ENCODE data around the gene PDIA5. TPM values are rescaled to one million over a fixed set of nuclear protein-coding genes. Genes with fewer than 3 reads are reported as not detected.

PDIA5 gene
- total RNA-seq, 1 experiment from 2014 or later: 31.7 TPM

DNA sequence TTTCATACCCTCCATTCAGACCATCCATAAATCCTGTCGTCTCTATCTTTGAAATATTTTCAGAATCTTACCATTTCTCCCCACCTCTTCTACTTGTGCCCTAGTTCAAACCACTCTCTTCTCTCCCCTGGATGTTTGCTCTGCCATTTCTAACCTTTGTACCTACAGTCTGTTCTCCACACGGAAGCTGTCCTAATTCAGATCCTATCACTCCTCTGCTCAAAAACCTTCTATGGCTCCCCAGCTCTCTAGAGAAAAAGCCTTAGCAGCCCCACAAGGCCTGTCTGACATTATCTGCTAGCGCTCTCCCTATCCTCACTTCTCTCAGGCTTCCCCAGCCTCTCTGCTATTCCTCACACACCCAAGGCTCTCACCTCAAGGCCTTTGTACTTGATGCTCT lies 34.8 kb upstream of the PDIA5 start:
- no peak overlapping the region for H3K4me3 ChIP-seq (ENCODE audit: insufficient read depth, low read depth, low read length)
- no peaks in the 10 kb centered on the region for H3K36me3 ChIP-seq (replicated peaks; ENCODE audit: control insufficient read depth, insufficient read depth, low read length)
- peaks cover 20% of the 10 kb centered on the region for H3K27me3 ChIP-seq (ENCODE audit: control insufficient read depth, insufficient read depth, low read length)
- DNase-seq: no peak

DNA sequence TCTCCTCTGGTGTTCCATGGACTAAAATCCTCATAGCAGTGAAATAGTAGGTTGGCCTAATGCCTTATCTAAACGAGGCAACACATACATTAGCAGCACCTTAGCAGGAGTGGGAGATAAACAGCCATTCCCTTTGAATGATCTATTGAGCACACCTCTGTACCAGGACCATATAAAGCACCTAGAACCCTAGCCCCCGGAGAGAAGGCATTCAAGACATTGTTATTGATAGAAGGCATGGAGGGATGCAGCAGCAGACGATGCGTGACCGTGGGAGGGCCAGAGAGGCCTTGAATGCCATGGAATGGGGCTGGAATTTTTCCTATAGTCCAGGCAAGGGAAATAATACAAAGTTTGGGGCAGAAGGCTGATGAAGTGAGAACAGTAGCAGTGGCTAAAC lies 32.7 kb upstream of the PDIA5 start:
- Histone ChIP-seq H3K4me3 (ENCODE audit: insufficient read depth, low read depth, low read length) (no peak overlapping the region), H3K36me3 (replicated peaks; ENCODE audit: control insufficient read depth, insufficient read depth, low read length) (no peaks in the 10 kb centered on the region), H3K27me3 (ENCODE audit: control insufficient read depth, insufficient read depth, low read length) (peaks cover 9% of the 10 kb centered on the region)
- no peak for DNase-seq

DNA sequence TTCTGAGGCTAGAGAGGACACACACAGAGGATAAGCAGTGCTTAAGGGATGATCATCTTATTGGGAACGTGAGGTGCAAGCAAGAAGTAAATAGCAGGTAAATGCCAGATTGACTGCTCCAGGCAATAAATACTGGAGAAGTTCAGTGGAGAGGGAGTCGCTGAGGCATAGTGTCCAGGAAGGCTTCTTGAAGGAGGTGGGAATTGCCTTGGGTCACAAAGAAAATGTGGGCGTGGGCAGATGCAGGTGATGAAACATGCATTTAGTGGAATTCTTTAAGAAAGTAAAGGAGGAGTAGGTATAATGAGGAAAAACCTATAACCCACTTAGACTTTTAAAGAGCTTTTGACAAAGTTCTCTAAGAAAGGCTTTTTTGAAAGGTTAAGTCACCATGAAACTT lies 31.8 kb upstream of the PDIA5 start:
- H3K36me3 ChIP-seq (replicated peaks; ENCODE audit: control insufficient read depth, insufficient read depth, low read length): no peaks in the 10 kb centered on the region
- H3K27me3 ChIP-seq (ENCODE audit: control insufficient read depth, insufficient read depth, low read length): peaks cover 2% of the 10 kb centered on the region
- H3K4me3 ChIP-seq (ENCODE audit: insufficient read depth, low read depth, low read length): no peak overlapping the region
- no peak for DNase-seq

DNA sequence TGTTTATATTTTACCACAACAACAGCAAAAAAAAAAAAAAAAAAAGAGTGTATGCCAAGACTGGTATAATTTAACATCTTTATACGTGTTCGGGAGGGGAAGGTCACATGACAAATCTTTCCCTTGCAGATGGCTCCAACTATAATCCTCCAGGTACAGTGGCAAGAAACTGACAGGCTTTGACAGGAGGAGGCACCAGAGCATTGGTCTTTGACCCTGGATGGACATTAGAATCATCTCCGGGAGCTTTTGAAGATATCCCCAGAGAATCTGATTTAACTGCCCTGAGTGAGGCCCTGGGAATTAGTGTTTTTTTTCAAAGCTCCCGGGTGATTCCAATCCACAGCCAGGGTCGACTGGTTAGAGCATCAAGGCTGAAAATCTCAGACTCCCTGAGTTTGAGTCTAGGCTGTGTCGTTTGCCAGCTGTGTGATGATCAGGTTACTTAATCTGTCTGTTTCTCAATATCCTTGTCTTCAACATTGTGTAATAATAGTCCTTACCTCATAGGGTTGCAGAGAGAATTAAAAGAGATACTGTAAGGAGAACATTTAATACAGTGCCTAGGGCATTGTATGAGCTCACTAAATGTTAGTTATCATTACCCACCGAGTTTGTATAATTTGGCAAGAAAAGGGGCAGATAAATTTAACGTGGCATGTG lies 30.3 kb upstream of the PDIA5 start:
- H3K27me3 ChIP-seq (ENCODE audit: control insufficient read depth, insufficient read depth, low read length): no peaks in the 10 kb centered on the region
- H3K4me3 ChIP-seq (ENCODE audit: insufficient read depth, low read depth, low read length): no peak overlapping the region
- no peak for DNase-seq
- no peaks in the 10 kb centered on the region for H3K36me3 ChIP-seq (replicated peaks; ENCODE audit: control insufficient read depth, insufficient read depth, low read length)

DNA sequence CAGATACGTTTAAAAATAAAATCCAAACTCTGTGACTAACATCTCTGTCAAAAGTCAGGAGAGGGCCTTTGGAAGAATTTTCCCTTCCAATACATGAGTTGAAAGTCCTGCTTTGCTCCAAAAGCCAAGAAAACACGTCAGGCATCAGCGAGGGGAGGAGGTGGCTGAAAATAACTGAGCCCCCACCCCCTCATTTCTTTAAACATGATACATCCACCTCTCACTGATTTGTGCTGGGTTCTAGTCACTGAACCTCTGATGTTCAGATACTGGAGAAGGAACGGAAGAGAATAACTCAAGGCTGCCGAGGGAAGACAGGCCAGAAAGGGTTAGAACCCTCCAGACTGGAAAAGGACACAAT lies 29.8 kb upstream of the PDIA5 start:
- no peak for DNase-seq
- Histone ChIP-seq H3K36me3 (replicated peaks; ENCODE audit: control insufficient read depth, insufficient read depth, low read length) (no peaks in the 10 kb centered on the region), H3K27me3 (ENCODE audit: control insufficient read depth, insufficient read depth, low read length) (no peaks in the 10 kb centered on the region), H3K4me3 (ENCODE audit: insufficient read depth, low read depth, low read length) (no peak overlapping the region)

DNA sequence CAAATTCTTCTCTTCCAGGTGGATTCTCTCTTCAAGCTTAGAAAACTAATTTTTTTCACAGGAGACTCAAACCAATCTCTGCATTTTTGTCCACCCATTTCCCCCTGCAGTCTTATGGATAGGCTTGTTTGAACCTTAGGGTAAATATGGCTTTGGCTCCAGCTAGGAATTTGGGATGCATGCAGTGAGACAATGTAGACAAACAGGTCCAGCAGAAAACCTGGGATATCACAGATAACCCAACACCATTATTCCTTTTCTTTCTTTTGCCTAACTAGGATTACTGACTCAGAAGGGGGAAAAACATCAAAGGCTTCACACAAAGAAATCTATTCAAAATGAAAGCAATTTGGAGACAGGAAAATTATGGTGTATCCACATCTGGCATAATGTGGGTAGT lies 28.1 kb upstream of the PDIA5 start:
- H3K4me3 ChIP-seq (ENCODE audit: insufficient read depth, low read depth, low read length): no peak overlapping the region
- H3K36me3 ChIP-seq (replicated peaks; ENCODE audit: control insufficient read depth, insufficient read depth, low read length): no peaks in the 10 kb centered on the region
- H3K27me3 ChIP-seq (ENCODE audit: control insufficient read depth, insufficient read depth, low read length): no peaks in the 10 kb centered on the region
- DNase-seq: no peak

DNA sequence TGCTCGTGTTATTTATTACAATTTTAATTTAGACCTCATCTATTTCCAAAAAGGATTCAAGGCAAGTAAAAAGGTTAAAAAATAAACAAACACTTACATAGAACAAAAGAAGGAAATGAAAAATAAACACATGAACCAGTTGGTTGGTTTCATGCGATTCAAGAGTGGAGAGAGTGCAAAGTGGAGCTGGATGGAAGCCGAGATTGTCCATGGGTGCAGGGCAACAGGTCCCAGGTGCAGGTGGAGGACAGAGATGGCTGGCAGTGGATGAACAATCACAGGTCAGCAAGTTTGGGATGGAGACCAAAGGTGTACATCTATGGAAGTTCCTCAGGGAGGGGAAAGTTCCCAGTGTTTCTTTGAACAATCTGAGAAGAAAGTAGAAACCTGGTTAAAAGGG lies 27.6 kb upstream of the PDIA5 start:
- no peak for DNase-seq
- H3K4me3 ChIP-seq (ENCODE audit: insufficient read depth, low read depth, low read length): no peak overlapping the region
- no peaks in the 10 kb centered on the region for H3K36me3 ChIP-seq (replicated peaks; ENCODE audit: control insufficient read depth, insufficient read depth, low read length)
- H3K27me3 ChIP-seq (ENCODE audit: control insufficient read depth, insufficient read depth, low read length): no peaks in the 10 kb centered on the region

DNA sequence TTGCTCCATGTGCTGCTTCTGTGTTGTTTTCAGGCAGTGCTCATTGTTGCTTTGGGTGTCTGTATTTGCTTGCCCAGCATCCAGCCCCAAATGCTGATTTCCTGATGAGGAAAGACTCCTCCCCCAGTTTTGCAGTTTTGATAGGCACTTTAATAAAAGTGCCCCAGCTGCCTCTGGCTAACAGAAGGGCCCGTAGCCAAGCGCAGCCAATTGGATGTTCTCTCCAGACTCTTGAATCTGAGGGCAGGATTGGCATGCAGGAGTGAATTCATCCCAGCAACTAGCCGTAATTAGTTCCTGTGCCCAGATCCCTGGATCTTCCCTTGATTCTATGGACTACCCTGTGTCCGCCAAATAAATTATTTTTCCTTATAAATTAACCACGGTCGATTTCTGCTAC lies 24.4 kb upstream of the PDIA5 start:
- Histone ChIP-seq H3K4me3 (ENCODE audit: insufficient read depth, low read depth, low read length) (no peak overlapping the region), H3K27me3 (ENCODE audit: control insufficient read depth, insufficient read depth, low read length) (no peaks in the 10 kb centered on the region), H3K36me3 (replicated peaks; ENCODE audit: control insufficient read depth, insufficient read depth, low read length) (no peaks in the 10 kb centered on the region)
- DNase-seq: no peak

DNA sequence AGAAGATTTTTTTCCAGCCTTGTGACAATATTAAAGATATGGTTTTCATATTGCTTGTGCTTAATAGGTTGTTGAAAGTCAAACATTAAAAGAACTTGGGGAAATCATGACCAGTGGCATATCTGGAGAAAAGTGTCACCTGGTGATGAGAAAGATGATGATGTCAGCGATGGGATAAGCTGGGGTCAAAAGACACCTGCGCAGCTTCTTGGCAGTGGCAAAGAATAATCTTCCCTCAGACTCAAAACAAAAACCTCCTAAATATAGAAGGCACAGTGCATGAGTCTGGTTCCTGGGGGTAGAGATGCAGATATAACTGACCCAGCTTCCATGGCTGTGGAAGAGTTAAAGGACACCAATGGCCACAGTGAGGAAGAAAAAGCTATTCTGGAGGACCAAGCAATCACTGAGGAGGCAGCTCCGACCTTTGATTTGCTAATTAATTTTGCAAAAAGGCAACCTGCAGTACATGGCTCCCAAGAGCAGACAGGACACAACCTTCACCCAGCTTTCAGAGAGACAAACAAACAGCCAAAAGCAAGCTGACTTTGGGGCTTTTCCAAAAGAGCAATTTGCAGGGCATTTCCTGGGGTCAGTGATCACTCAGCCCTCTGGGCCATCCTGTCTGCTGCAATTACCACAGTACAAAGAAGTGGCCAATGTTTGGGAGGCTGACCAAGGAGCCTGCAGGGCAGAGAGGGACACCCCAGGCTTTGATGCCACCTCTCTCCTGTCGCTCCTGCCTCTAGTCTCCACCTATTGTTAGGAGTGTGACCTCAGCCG lies 21.7 kb upstream of the PDIA5 start:
- Histone ChIP-seq H3K36me3 (replicated peaks; ENCODE audit: control insufficient read depth, insufficient read depth, low read length) (no peaks in the 10 kb centered on the region), H3K27me3 (ENCODE audit: control insufficient read depth, insufficient read depth, low read length) (no peaks in the 10 kb centered on the region), H3K4me3 (ENCODE audit: insufficient read depth, low read depth, low read length) (no peak overlapping the region)
- no peak for DNase-seq

DNA sequence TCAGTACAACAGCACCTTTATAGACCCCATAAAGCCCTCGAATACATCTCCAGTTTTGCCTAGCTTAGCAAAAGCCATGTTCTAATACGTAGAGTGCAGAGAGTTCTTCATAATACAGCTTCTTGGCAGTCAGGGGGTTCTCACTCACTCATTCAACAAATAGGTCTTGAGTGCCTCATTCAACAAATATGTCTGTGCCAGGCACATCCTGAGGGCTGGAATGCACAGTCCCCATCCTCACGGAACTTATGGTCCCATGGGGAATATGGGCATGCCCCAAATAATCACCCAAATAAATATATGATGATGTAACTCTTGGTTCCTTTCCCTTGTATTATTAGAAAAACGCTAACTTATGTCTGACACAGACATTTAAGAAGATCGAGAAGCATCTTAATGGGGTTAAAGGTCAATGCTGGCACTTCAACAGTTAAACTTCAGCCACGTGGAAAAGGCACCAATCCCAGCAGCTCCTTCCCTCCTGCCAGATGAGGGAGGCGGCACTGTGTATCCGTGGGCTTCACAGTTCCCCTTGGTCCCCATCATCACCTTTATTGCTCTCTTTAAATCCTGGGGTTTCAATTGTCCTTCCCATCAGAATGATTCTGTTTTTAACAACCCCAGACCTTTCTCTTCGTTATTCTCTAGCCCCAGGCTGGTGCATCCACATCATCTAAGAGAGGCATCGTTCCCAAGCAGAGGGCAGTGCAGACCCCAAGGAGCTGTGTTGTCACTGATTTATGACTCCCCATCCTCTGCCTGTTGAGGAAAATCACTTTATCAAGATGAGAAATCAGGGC lies 20.4 kb upstream of the PDIA5 start:
- no peaks in the 10 kb centered on the region for H3K36me3 ChIP-seq (replicated peaks; ENCODE audit: control insufficient read depth, insufficient read depth, low read length)
- DNase-seq: no peak
- no peaks in the 10 kb centered on the region for H3K27me3 ChIP-seq (ENCODE audit: control insufficient read depth, insufficient read depth, low read length)
- no peak overlapping the region for H3K4me3 ChIP-seq (ENCODE audit: insufficient read depth, low read depth, low read length)

DNA sequence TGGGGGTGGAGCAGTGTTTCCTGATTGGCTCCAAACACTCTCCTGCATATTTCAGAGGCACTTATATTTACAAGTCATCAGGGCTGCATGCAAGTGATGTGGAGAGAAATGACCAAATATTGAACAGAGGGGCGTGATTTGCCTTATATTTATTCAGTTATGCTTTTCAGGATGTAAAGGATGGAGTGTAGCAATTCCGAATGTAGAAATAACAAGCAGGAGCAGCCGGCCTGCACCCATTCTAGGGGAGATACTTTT lies 19.8 kb upstream of the PDIA5 start:
- no peaks in the 10 kb centered on the region for H3K27me3 ChIP-seq (ENCODE audit: control insufficient read depth, insufficient read depth, low read length)
- DNase-seq: no peak
- H3K4me3 ChIP-seq (ENCODE audit: insufficient read depth, low read depth, low read length): no peak overlapping the region
- H3K36me3 ChIP-seq (replicated peaks; ENCODE audit: control insufficient read depth, insufficient read depth, low read length): no peaks in the 10 kb centered on the region

DNA sequence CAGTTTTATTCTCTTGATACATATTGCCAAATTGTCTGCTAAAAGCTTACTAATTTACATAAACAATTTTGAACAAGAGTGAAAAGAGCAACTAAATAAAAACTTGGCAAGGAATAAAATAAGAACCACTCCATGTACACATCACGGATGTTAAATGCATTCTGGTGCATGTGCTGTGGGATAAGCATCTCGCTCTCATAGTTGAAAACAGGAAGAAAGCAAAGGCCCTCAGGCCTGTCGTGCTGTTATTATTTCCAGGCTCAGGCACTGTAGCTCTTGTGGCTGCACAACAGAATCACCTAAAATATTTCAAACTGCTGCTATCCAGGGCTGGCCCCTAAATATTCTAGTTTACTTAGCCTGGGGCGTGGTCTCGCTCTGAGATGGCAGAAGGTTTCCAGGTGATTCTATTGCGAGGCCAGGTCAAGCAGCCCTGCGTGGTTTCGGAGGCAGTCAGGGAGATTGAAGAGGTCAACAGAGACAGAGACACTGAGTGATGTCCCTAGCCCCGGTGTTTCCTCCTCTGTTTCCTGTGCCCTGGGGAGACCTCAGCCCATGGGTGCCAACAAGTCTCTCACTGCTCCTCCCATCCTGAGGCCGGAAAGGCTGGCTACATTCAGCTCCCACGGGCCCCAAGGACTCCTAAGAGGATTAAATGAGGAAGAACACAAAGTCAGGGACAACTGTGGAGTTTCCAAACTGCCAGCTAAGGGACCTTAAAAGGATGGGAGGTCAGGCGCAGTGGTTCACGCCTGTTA lies 18.2 kb upstream of the PDIA5 start:
- DNase-seq: no peak
- Histone ChIP-seq H3K27me3 (ENCODE audit: control insufficient read depth, insufficient read depth, low read length) (no peaks in the 10 kb centered on the region), H3K36me3 (replicated peaks; ENCODE audit: control insufficient read depth, insufficient read depth, low read length) (no peaks in the 10 kb centered on the region), H3K4me3 (ENCODE audit: insufficient read depth, low read depth, low read length) (no peak overlapping the region)

DNA sequence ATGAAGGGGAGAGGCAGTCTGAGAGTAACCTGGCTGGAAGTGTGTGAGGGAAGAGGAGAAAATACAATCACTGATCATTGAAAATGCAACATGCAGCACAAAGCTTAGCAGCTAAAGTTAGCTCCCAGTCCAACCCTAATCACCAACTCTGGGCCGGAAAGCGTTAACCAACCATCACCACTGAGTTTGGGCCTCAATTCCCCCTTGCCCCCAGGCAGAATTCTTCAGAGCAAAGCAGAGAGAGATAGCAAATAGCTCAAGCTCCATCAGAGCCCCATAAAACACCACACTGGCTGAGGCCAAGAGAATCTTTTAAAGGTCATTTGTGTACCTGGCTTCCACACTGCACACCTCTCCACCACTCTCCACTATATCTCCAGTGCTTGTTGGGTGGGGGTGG lies 16.2 kb upstream of the PDIA5 start:
- no peak for DNase-seq
- Histone ChIP-seq H3K4me3 (ENCODE audit: insufficient read depth, low read depth, low read length) (no peak overlapping the region), H3K36me3 (replicated peaks; ENCODE audit: control insufficient read depth, insufficient read depth, low read length) (no peaks in the 10 kb centered on the region), H3K27me3 (ENCODE audit: control insufficient read depth, insufficient read depth, low read length) (no peaks in the 10 kb centered on the region; the same call in 1 of the 2 replicates)

DNA sequence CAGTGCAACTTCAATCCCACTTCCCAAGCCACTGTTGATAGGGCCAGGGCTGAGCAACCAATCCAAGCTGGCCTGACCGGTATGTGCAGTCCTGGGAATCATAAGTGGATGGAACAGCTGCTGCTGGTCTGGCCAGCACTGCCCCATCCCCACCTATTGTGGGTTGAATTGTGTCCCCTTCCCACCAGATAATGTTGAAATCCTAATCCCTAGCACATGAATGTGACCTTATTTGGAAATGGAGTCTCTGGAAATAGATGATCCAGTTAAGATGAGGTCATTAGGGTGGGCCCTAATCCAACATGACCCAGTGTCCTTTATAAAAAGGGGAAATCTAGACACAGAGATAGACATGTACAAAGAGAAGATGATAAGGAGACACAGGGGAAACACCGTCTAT lies 13.7 kb upstream of the PDIA5 start:
- no peaks in the 10 kb centered on the region; the same call in 1 of the 2 replicates for H3K27me3 ChIP-seq (ENCODE audit: control insufficient read depth, insufficient read depth, low read length)
- H3K36me3 ChIP-seq (replicated peaks; ENCODE audit: control insufficient read depth, insufficient read depth, low read length): no peaks in the 10 kb centered on the region
- no peak for DNase-seq
- no peak overlapping the region for H3K4me3 ChIP-seq (ENCODE audit: insufficient read depth, low read depth, low read length)

Data from H7 (cell line).